ENCODE data around the gene CCDC24.

CCDC24 gene

DNA sequence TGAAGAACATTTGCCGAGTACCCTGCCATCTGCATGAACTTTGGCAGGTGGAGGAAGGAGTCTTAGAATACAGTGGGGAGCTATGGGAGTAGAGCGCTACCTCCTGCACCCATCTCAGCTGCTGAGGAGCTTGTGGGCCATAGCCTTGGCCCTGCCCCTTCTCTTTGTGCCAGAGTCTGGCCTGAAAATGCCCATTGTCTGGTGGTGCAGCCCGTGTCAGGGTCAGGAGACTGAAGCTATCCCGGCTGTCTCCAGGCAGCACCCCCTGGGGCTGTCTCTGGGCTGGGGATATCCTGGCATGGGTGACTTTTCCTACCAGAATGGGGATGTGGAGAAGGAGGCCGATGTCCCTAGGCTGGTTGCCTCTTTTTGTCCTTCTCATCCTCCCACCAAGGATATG is 37.4 kb upstream of the CCDC24 start:
- TF ChIP-seq, protein P1, sequence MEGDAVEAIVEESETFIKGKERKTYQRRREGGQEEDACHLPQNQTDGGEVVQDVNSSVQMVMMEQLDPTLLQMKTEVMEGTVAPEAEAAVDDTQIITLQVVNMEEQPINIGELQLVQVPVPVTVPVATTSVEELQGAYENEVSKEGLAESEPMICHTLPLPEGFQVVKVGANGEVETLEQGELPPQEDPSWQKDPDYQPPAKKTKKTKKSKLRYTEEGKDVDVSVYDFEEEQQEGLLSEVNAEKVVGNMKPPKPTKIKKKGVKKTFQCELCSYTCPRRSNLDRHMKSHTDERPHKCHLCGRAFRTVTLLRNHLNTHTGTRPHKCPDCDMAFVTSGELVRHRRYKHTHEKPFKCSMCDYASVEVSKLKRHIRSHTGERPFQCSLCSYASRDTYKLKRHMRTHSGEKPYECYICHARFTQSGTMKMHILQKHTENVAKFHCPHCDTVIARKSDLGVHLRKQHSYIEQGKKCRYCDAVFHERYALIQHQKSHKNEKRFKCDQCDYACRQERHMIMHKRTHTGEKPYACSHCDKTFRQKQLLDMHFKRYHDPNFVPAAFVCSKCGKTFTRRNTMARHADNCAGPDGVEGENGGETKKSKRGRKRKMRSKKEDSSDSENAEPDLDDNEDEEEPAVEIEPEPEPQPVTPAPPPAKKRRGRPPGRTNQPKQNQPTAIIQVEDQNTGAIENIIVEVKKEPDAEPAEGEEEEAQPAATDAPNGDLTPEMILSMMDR (IDR thresholded peaks at IDR 0.05; ENCODE audit: borderline replicate concordance, control extremely low read depth, extremely low read depth, insufficient read depth, missing control alignments): no peak
- DNase-seq (ENCODE audit: low spot score): no peak
- in situ Hi-C loops (cut with MboI; ENCODE audit: low sequenced_read_pairs, unreplicated experiment): no loop called here

DNA sequence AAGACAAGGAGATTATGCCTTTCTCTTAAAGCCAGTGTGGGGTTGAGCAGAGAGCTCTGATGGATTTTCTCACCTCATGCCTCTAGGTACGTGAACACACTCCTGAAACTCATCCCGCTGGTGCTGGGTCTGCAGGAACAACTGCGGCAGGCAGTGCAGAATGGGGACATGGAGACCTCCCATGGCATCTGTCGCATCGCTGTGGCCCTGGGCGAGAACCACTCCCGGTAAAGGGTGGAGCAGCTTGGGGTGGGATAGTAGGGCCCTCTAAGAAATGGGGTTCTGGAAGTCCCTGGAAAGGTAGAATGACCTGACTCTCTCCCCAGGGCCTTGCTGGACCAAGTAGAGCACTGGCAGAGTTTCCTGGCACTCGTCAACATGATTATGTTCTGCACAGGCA is 35.2 kb upstream of the CCDC24 start:
- DNase-seq (ENCODE audit: low spot score): no peak
- TF ChIP-seq, protein P1 (IDR thresholded peaks at IDR 0.05; ENCODE audit: borderline replicate concordance, control extremely low read depth, extremely low read depth, insufficient read depth, missing control alignments): no peak
- in situ Hi-C loops (cut with MboI; ENCODE audit: low sequenced_read_pairs, unreplicated experiment): no loop called here

DNA sequence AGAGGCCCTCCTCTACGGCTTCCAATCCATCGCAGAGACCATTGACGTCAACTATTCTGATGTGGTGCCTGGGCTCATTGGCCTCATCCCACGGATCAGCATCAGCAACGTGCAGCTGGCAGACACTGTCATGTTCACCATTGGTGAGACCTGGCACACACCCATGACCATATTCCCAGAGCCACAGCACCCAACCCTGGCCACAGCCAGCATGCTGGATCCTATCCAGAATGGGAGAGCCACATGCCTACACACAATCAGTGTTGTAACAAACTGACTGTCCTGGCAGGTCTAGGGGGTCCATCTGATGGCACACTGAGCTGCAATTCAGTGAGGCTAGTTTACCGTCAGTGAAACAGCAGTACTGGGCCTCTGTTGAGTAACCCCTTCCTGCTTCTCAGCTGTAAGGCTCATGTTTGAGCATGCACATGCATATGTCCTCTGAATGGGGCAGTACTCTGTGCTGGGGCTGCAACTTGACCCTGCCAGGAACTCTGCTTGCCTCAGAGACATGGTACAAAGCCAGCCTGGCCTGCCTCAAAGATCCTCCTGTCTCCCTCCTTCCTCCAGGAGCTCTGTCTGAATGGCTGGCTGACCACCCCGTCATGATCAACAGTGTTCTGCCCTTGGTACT is 33.9 kb upstream of the CCDC24 start:
- in situ Hi-C loops (cut with MboI; ENCODE audit: low sequenced_read_pairs, unreplicated experiment): no loop called here
- TF ChIP-seq, protein P1 (IDR thresholded peaks at IDR 0.05; ENCODE audit: borderline replicate concordance, control extremely low read depth, extremely low read depth, insufficient read depth, missing control alignments): no peak
- no peak for DNase-seq (ENCODE audit: low spot score)

DNA sequence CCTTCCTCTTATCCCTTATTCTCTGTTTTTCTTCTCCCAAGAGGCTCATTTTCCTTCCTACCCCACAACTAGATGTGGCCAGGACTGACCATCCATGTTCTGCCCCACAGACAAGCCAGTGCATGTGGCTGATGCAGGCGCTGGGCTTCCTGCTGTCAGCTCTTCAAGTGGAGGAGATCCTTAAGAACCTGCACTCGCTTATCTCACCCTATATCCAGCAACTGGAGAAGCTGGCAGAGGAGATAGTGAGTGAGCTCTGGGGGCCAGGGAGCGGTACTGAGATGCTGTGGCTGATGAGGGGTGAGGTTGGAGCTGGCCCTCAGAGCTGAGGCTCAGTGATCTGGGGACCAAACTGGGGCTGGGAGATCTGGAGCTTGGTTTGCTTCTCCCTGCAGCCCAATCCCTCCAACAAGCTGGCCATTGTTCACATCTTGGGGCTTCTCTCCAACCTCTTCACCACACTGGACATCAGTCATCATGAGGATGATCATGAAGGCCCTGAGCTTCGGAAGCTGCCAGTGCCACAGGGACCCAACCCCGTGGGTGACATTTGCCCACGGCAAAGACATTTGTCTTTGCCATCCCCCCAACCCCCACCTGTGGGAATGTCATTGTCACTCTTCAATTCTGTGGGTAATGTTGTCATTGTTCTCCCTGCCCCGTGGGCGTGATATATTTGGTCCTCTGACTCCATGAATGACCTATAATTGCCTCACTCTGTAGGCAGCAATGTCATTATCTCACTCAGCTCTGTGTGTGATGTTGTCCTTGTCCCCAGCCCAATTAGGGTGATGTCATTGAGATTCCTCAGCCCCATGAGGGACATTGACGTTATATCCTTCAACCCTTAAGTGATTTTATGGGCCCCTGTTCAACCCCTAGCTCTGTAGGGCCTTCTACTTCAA is 32.8 kb upstream of the CCDC24 start:
- TF ChIP-seq, protein P1 (IDR thresholded peaks at IDR 0.05; ENCODE audit: borderline replicate concordance, control extremely low read depth, extremely low read depth, insufficient read depth, missing control alignments): no peak
- DNase-seq (ENCODE audit: low spot score): no peak
- in situ Hi-C loops (cut with MboI; ENCODE audit: low sequenced_read_pairs, unreplicated experiment): no loop called here

DNA sequence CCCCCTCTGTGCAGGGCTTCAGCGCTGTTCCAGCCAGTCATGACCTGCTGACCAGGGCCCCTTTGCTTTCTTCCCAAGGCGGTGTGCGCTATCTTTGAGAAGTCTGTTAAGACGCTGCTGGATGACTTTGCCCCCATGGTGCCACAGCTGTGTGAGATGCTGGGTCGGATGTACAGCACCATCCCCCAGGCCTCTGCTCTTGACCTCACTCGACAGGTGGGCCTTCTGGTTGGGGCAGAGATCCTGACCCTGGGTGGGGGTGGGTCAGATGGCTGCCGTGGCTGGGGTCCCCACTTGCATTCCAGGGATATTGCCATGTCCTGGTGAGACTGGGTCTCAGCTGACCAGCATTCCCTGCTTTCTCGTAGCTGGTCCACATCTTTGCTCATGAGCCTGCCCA is 30.6 kb upstream of the CCDC24 start:
- in situ Hi-C loops (cut with MboI; ENCODE audit: low sequenced_read_pairs, unreplicated experiment): no loop called here
- TF ChIP-seq, protein P1 (IDR thresholded peaks at IDR 0.05; ENCODE audit: borderline replicate concordance, control extremely low read depth, extremely low read depth, insufficient read depth, missing control alignments): no peak

DNA sequence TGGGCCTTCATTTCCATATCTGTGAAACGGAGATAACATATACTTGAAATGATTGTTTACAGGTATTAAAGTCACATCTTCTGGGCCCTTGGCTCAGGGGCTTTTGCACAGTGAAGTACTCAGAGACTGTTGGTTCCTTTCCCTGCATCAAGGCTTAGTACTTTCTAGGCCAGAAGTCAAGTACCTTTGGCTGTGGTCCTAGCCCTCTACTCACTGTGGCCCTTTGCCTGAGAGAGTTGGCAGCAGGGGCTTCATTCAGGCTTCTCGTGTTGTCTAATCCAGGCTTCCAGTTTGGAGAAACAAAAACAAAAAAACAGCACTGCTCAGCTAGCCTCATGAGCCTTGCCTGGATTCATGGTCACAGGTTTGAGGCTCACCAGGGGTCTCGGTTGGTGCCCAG is 29.7 kb upstream of the CCDC24 start:
- in situ Hi-C loops (cut with MboI; ENCODE audit: low sequenced_read_pairs, unreplicated experiment): no loop called here
- TF ChIP-seq, protein P1 (IDR thresholded peaks at IDR 0.05; ENCODE audit: borderline replicate concordance, control extremely low read depth, extremely low read depth, insufficient read depth, missing control alignments): no peak

More for the DNA sequence above, 30.6 kb upstream of the CCDC24 start:
- no peak for DNase-seq (ENCODE audit: low spot score)

More for the DNA sequence above, 29.7 kb upstream of the CCDC24 start:
- no peak for DNase-seq (ENCODE audit: low spot score)
